Kasumi-1 (cell line): ENCODE measurements around the gene C1GALT1.
A peak's percentile ranks its signal among the peaks of the same experiment; 100 is the strongest.
"Not testable (repeated sequence)": the region's sequence is repeated elsewhere in the genome, so short reads cannot be mapped to it uniquely, and the experiment has no call there.

Experiments used
- DNase-seq, 2 experiments: peaks; one replicate each; lab custom pipeline; 2025; lab: John Stamatoyannopoulos, UW

The C1GALT1 gene

GRCh38 chr7:7237201-7237977, 55.0 kb downstream of the C1GALT1 start:
- DNase-seq: no peak

GRCh38 chr7:7237978-7238267, 55.6 kb downstream of the C1GALT1 start:
- no peak for DNase-seq

- no peak for DNase-seq
Observed at GRCh38 chr7:7239346-7239745, 57.0 kb downstream of the C1GALT1 start.

GRCh38 chr7:7242899-7243298, 60.6 kb downstream of the C1GALT1 start:
- no peak for DNase-seq

GRCh38 chr7:7245233-7245632, 62.9 kb downstream of the C1GALT1 start:
- DNase-seq: not testable (repeated sequence)

GRCh38 chr7:7246223-7246622, 63.9 kb downstream of the C1GALT1 start:
- no peak for DNase-seq

- DNase-seq: no peak
Observed at GRCh38 chr7:7247658-7248057, 65.3 kb downstream of the C1GALT1 start.

- DNase-seq: no peak
Observed at GRCh38 chr7:7249814-7250213, 67.5 kb downstream of the C1GALT1 start.

- DNase-seq: peak; percentile 33 to 55
Observed at GRCh38 chr7:7251742-7252141, 69.4 kb downstream of the C1GALT1 start.

- DNase-seq: no peak
Observed at GRCh38 chr7:7254319-7254718, 72.0 kb downstream of the C1GALT1 start.

- DNase-seq: no peak
Observed at GRCh38 chr7:7254908-7255307, 72.6 kb downstream of the C1GALT1 start.

- DNase-seq: no peak
Observed at GRCh38 chr7:7256731-7257274, 74.5 kb downstream of the C1GALT1 start.

- DNase-seq: peak; percentile 2 to 20
Observed at GRCh38 chr7:7257899-7258692, 75.8 kb downstream of the C1GALT1 start.

- DNase-seq: no peak
Observed at GRCh38 chr7:7261863-7262262, 79.5 kb downstream of the C1GALT1 start.

- no peak for DNase-seq
Observed at GRCh38 chr7:7263297-7264230, 81.2 kb downstream of the C1GALT1 start.

- no peak for DNase-seq
Observed at GRCh38 chr7:7264306-7265040, 82.1 kb downstream of the C1GALT1 start.

GRCh38 chr7:7265081-7266075, 83.0 kb downstream of the C1GALT1 start:
- DNase-seq: no peak

GRCh38 chr7:7266257-7266881, 84.0 kb downstream of the C1GALT1 start:
- no peak for DNase-seq

GRCh38 chr7:7271094-7271874, 88.9 kb downstream of the C1GALT1 start:
- DNase-seq: no peak
